Prostate gland (tissue), 2 donors: ENCODE results near the gene MFN2.

ENCODE experiments used
- CTCF ChIP-seq, 4 experiments: fragments of 200-600 bp in 2 of 4; fragments of 450-650 bp in 2 of 4; sonication (generic) in 2 of 4; IDR thresholded peaks; 1 replicate in 3 of 4; 2 replicates in 1 of 4; pipeline ENCODE4 v1.5.1; 2016 to 2019; ENCODE audit warnings: antibody characterized with exemption in 4 of 4, mild to moderate bottlenecking in 2 of 4, moderate library complexity in 2 of 4
- POLR2A ChIP-seq: fragments of 450-650 bp; IDR thresholded peaks from one replicate; pipeline ENCODE4 v1.6.1; 2016; ENCODE audit warnings: antibody characterized with exemption, mild to moderate bottlenecking
- POLR2AphosphoS5 ChIP-seq: sonication (generic); formaldehyde crosslinking; IDR thresholded peaks from one replicate; pipeline ENCODE4 v1.6.1; 2017; ENCODE audit warnings: antibody characterized with exemption

- TF ChIP-seq POLR2A, result no peak
- TF ChIP-seq CTCF (IDR thresholded peaks at IDR 0.05), result no peak
- TF ChIP-seq POLR2AphosphoS5, result no peak
Measured at GRCh38 chr1:11999236-11999635, 19.0 kb downstream of the MFN2 start.
